HPDE6-E6E7 (cell line): ENCODE data around the gene KIFBP.
"Not testable (repeated sequence)": the region's sequence is repeated elsewhere in the genome, so short reads cannot be mapped to it uniquely, and the experiment has no call there.

Experiments used
- DNase-seq: peaks from one replicate; pipeline ENCODE4 v3.0.0; 2011; ENCODE audit warnings: missing footprints; ENCODE audit errors: extremely low spot score

The KIFBP gene

GRCh38 chr10:68997211-68997610 is 8.6 kb downstream of the KIFBP start:
- no peak for DNase-seq

GRCh38 chr10:69004821-69005220 is 16.2 kb downstream of the KIFBP start:
- DNase-seq = no peak

GRCh38 chr10:69005704-69006485 is 17.3 kb downstream of the KIFBP start:
- DNase-seq = no peak

- DNase-seq = no peak
These were observed 18.7 kb downstream of the KIFBP start for GRCh38 chr10:69007260-69007659.

- DNase-seq = no peak
These were observed 20.8 kb downstream of the KIFBP start for GRCh38 chr10:69009360-69009759.

GRCh38 chr10:69010151-69010640 is 21.6 kb downstream of the KIFBP start:
- DNase-seq = no peak

GRCh38 chr10:69012778-69013177 is 24.2 kb downstream of the KIFBP start:
- DNase-seq = not testable (repeated sequence)

- peak; percentile 45 for DNase-seq
These were observed 25.6 kb downstream of the KIFBP start for GRCh38 chr10:69014171-69014570.

- no peak for DNase-seq
These were observed 30.0 kb downstream of the KIFBP start for GRCh38 chr10:69018613-69019012.

GRCh38 chr10:69022611-69023010 is 34.0 kb downstream of the KIFBP start:
- DNase-seq = no peak

- DNase-seq = no peak
These were observed 36.8 kb downstream of the KIFBP start for GRCh38 chr10:69025370-69025896.

- DNase-seq = no peak
These were observed 44.7 kb downstream of the KIFBP start for GRCh38 chr10:69033256-69033655.

- no peak for DNase-seq
These were observed 48.9 kb downstream of the KIFBP start for GRCh38 chr10:69037489-69037888.

- DNase-seq = not testable (repeated sequence)
These were observed 52.3 kb downstream of the KIFBP start for GRCh38 chr10:69040904-69041303.

GRCh38 chr10:69042417-69042816 is 53.8 kb downstream of the KIFBP start:
- DNase-seq = no peak

- no peak for DNase-seq
These were observed 54.2 kb downstream of the KIFBP start for GRCh38 chr10:69042838-69043237.

GRCh38 chr10:69043931-69044531 is 55.4 kb downstream of the KIFBP start:
- no peak for DNase-seq

GRCh38 chr10:69044546-69044945 is 55.9 kb downstream of the KIFBP start:
- no peak for DNase-seq

- peak; percentile 87 for DNase-seq
These were observed 57.1 kb downstream of the KIFBP start for GRCh38 chr10:69045441-69046300.

- DNase-seq = no peak
These were observed 58.7 kb downstream of the KIFBP start for GRCh38 chr10:69047111-69047832.

GRCh38 chr10:69048103-69048502 is 59.5 kb downstream of the KIFBP start:
- DNase-seq = no peak
